ENCODE data around the gene ARHGAP23.

The ARHGAP23 gene

GRCh38 chr17:38556239-38556638 is 128.0 kb downstream of the ARHGAP23 start:
- no peak for DNase-seq

GRCh38 chr17:38557396-38557795 is 129.1 kb downstream of the ARHGAP23 start:
- DNase-seq, result no peak

- DNase-seq, result peak; percentile 94
These were observed 129.8 kb downstream of the ARHGAP23 start for GRCh38 chr17:38557836-38558727.

- DNase-seq, result no peak
These were observed 130.4 kb downstream of the ARHGAP23 start for GRCh38 chr17:38558728-38559050.

- DNase-seq, result peak; percentile 69
These were observed 131.0 kb downstream of the ARHGAP23 start for GRCh38 chr17:38559051-38559879.

- no peak for DNase-seq
These were observed 131.6 kb downstream of the ARHGAP23 start for GRCh38 chr17:38559880-38560230.

GRCh38 chr17:38560503-38561318 is 132.4 kb downstream of the ARHGAP23 start:
- peak; percentile 22 for DNase-seq

GRCh38 chr17:38561416-38562214 is 133.4 kb downstream of the ARHGAP23 start:
- peak; percentile 56 for DNase-seq

All from retina (tissue), 1 donor.